GM12891 (cell line): ENCODE data around the gene BMPR2.

Experiments used
- POLR2A ChIP-seq: IDR thresholded peaks from 2 replicates; pipeline ENCODE4 v1.6.1; 2011; ENCODE audit warnings: low read depth, low read length, control low read depth
- POLR2AphosphoS5 ChIP-seq: IDR thresholded peaks from 2 replicates; pipeline ENCODE4 v1.6.1; 2011; ENCODE audit warnings: low read depth, low read length, control low read depth
- SPI1 ChIP-seq: IDR thresholded peaks from 2 replicates; pipeline ENCODE4 v1.6.1; 2011; ENCODE audit warnings: low read depth, low read length, control low read depth
- TAF1 ChIP-seq: IDR thresholded peaks from 2 replicates; pipeline ENCODE4 v1.6.1; 2011; ENCODE audit warnings: low read depth, low read length, control low read depth

DNA sequence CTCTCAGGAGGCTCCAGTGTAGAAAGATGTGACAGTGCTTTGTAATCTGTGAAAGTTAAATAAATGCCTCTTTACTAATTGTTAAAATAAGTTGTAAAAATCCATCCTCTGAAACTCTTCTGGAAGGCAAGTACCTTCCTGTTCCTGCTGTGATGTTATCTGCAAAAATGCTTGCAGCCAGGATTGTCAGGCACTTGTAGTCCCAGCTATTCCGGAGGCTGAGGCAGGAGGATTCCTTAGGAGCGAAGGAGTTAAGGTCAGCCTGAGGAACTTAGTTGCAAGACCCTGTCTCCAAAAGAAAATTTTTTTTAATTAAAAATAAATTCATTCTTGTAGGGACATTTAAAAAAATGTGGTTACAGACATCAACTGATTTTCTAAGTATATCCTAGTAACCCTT, 22.7 kb upstream of the BMPR2 start:
- TF ChIP-seq POLR2A, result no peak
- TF ChIP-seq POLR2AphosphoS5, result no peak
- TF ChIP-seq SPI1, result no peak
- TF ChIP-seq TAF1, result no peak
